NT2/D1 (cell line): ENCODE data around the gene ABI3BP.

Experiments used
- YY1 ChIP-seq: IDR thresholded peaks from 2 replicates; pipeline ENCODE4 v1.6.1; 2011; ENCODE audit not compliant: insufficient read length, insufficient read depth
- ZNF274 ChIP-seq: IDR thresholded peaks from 2 replicates; pipeline ENCODE4 v1.6.1; 2011; ENCODE audit warnings: mild to moderate bottlenecking, low read depth, low read length

DNA sequence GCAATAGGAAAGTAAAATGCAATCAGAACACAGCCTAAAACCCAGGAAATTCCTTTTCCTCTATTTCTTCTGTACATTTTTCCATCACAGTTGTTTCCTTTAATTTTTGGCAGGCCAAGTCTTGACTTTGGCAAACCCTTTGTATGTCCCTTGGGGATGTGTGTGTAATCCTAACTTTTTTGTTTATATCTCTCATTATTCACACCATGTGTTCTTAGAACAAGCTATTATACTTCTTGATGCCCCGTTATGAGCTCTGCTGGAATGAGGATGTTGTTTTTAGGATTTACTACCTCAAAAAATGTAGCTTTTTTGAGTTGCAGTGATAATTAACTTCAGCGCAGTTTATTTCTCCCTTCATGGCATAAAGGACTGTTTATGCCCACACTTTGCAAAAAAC lies 123.4 kb downstream of the ABI3BP start:
- TF ChIP-seq YY1 = no peak
- TF ChIP-seq ZNF274 = no peak
